Stomach (tissue), 9 donors: Measurements from ENCODE around the gene CD14. TPM values are rescaled to one million over a fixed set of nuclear protein-coding genes. Genes with fewer than 3 reads are reported as not detected.

Source experiments
- DNase-seq, 2 donors: peaks; one replicate each; pipeline versions ENCODE4 v3.0.0 to v3.0.0-alpha.2; 2013 to 2019
- H3K27ac ChIP-seq, 5 donors: fragments of 200-600 bp in 4 of 5; sonication (generic) in 4 of 5; one replicate each; pipeline ENCODE4 v1.5.1; 2013 to 2019; ENCODE audit warnings: mild to moderate bottlenecking in 1 of 5, moderate library complexity in 1 of 5
- H3K27me3 ChIP-seq, 3 donors: fragments of 200-600 bp; sonication (generic); one replicate each; pipeline ENCODE4 v1.5.1; 2017 to 2019; ENCODE audit warnings: mixed run types in 1 of 3
- H3K36me3 ChIP-seq, 4 donors: fragments of 200-600 bp; sonication (generic); 1 replicate in 3 of 4; 2 replicates in 1 of 4; pipeline ENCODE4 v1.5.1; 2016 to 2019
- H3K4me1 ChIP-seq, 4 donors: fragments of 200-600 bp; sonication (generic); one replicate each; pipeline ENCODE4 v1.5.1; 2016 to 2019
- H3K4me3 ChIP-seq, 4 donors: fragments of 200-600 bp; sonication (generic) in 3 of 4; one replicate each; pipeline ENCODE4 v1.5.1; 2016 to 2019; ENCODE audit warnings: mild to moderate bottlenecking in 1 of 4
- H3K9me3 ChIP-seq, 4 donors: fragments of 200-600 bp; sonication (generic); one replicate each; pipeline ENCODE4 v1.5.1; 2016 to 2019
- EP300 ChIP-seq: sonication (generic); formaldehyde crosslinking; IDR thresholded peaks from one replicate; pipeline ENCODE4 v1.6.1; 2017; ENCODE audit warnings: antibody characterized with exemption
- POLR2A ChIP-seq, 4 donors: fragments of 450-650 bp; IDR thresholded peaks; one replicate each; pipeline ENCODE4 v1.6.1; 2016; ENCODE audit warnings: antibody characterized with exemption in 4 of 4, control low read depth in 2 of 4, mild to moderate bottlenecking in 1 of 4, moderate library complexity in 1 of 4
- POLR2AphosphoS5 ChIP-seq, 3 donors: sonication (generic); formaldehyde crosslinking; IDR thresholded peaks; one replicate each; pipeline ENCODE4 v1.6.1; 2016; ENCODE audit warnings: antibody characterized with exemption in 3 of 3
- WGBS, 5 donors: extraction: QIAGEN DNeasy Blood & Tissue Kit in 3 of 5; methylation state at CpG; one replicate each; pipeline versions ENCODE4 v1.1.5 to v1.1.7; 2013 to 2018; 5-methylcytosine and 5-hydroxymethylcytosine counted together
- intact Hi-C: fragments of 100-400 bp; cut with DNase I; formaldehyde crosslinking; loops from one replicate; pipeline ENCODE4 v1.15.1; 2023; ENCODE audit warnings: low total_unique reads
- polyA plus RNA-seq, 3 donors: library from polyadenylated mRNA; stranded (reverse); fragments of 200-250 nt; gene quantifications; one replicate each; pipeline ENCODE4 v1.2.3, GENCODE V29; 2013
- total RNA-seq, 5 donors: library from RNA; depleted of rRNA; stranded (reverse); fragments of >200 nt; gene quantifications; one replicate each; pipeline versions ENCODE4 v1.1.0 to v1.2.3, GENCODE V29; 2014 to 2016
- TF ChIP-seq, protein P1 (sequence below), 7 experiments: fragments of 450-650 bp in 4 of 7; fragments of 200-600 bp in 3 of 7; sonication (generic) in 3 of 7; IDR thresholded peaks; one replicate each; pipeline ENCODE4 v1.5.1; 2016 to 2019; ENCODE audit warnings: antibody characterized with exemption in 7 of 7, control low read depth in 2 of 7, mild to moderate bottlenecking in 1 of 7
- donor health status: healthy with polysubstance abuse.
- donor health status: Bipolar disorder and iron deficiency.
- donor health status: healthy.

CD14 gene
- total and polyA plus RNA-seq, 8 donors = 8.5 to 99.8 (median 29.4) TPM

DNA sequence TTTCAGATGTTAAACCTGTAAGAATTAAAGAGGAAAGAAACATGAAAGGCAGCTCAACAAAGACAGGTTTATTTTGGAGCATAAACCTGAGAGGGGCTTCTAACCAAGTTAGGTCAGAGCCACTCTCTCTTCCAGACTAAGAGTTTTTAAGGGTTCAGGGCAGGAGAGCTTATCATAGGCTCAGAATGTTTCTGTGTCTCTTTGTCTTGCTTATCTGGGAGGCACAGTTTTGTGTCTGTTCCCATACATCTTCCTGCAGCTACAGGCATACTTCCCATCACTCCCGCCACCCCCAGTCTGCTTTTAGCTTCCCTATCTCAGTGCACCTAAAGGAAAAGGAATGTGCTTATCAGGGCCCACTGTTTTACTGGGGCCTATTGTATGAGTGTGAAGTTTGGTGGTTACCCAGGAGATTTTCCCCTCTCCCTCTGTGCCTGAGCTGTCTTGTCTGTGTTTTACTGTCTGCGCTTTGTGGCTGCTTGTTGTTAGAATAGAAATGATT lies 21.9 kb downstream of the CD14 start:
- DNase-seq = no peak
- peaks cover 0 to 26% (median 3%) of the 10 kb centered on the region in 4 donors for H3K4me1 ChIP-seq
- intact Hi-C loops = no loop called here

DNA sequence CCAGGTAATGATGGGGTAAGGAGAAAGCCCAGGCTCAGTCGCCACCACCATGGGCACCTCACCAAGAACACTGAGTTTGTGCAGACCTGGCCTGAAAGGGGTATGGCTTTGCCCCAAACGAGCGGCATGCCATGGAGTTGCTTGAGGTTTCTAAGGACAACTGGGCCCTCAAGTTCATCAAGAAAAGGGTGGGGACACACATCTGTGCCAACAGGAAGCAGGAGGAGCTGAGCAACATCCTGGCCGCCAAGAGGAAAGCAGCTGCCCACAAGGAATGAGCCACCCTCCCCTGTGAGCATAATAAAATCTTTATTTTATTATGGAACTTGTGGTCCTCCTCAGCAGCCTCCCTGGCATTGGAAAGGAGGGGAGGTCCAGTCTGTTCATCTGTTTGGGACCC lies 23.8 kb downstream of the CD14 start:
- 42 to 70% (median 52%) methylated on average over 4 of the region's 4 CpGs for WGBS, 5 donors
- Histone ChIP-seq H3K4me1 (peaks cover 0 to 26% (median 3%) of the 10 kb centered on the region in 4 donors), H3K27me3 (no peaks in the 10 kb centered on the region), H3K9me3 (no peaks in the 10 kb centered on the region), H3K36me3 (no peaks in the 10 kb centered on the region), H3K27ac (peak overlapping the region in 2 of 5 donors; percentile 48 to 57), H3K4me3 (no peak overlapping the region)
- intact Hi-C loops = no loop called here
- peak in 1 of 3 donors; percentile 8 for TF ChIP-seq POLR2AphosphoS5 (IDR thresholded peaks at IDR 0.05)
- no peak for TF ChIP-seq EP300
- DNase-seq = peak in 1 of 2 donors; percentile 27

More for the DNA sequence above, 21.9 kb downstream of the CD14 start:
- Histone ChIP-seq H3K27me3 (no peaks in the 10 kb centered on the region), H3K9me3 (no peaks in the 10 kb centered on the region), H3K27ac (peak overlapping the region in 4 of 5 donors; percentile 25 to 67 (median 45)), H3K36me3 (no peaks in the 10 kb centered on the region), H3K4me3 (no peak overlapping the region)
- TF ChIP-seq POLR2A (IDR thresholded peaks at IDR 0.05) (no peak), POLR2AphosphoS5 (IDR thresholded peaks at IDR 0.05) (no peak), EP300 (no peak)
- TF ChIP-seq, protein P1, sequence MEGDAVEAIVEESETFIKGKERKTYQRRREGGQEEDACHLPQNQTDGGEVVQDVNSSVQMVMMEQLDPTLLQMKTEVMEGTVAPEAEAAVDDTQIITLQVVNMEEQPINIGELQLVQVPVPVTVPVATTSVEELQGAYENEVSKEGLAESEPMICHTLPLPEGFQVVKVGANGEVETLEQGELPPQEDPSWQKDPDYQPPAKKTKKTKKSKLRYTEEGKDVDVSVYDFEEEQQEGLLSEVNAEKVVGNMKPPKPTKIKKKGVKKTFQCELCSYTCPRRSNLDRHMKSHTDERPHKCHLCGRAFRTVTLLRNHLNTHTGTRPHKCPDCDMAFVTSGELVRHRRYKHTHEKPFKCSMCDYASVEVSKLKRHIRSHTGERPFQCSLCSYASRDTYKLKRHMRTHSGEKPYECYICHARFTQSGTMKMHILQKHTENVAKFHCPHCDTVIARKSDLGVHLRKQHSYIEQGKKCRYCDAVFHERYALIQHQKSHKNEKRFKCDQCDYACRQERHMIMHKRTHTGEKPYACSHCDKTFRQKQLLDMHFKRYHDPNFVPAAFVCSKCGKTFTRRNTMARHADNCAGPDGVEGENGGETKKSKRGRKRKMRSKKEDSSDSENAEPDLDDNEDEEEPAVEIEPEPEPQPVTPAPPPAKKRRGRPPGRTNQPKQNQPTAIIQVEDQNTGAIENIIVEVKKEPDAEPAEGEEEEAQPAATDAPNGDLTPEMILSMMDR (IDR thresholded peaks at IDR 0.05) = no peak
- 55 to 92% (median 67%) methylated on average over 2 of the region's 2 CpGs for WGBS, 5 donors

DNA sequence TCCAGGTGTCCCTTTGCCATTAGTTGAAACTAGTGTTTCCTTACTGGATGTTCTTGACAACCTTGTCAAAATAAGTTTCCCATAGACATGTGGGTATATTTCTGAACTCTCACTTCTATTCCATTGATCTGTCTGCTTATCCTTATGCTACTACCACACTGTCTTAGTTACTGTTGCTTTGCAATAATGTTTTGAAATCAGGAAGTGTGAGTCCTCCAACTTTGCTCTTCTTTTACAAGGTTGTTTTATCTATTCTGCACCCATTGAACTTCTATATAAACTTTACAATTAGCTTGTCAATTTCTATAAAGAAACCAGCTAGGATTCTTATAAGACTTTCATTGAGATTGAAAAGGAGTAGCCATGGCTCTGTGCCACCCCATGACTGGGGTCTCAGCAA lies 24.3 kb downstream of the CD14 start:
- Histone ChIP-seq H3K36me3 (no peaks in the 10 kb centered on the region), H3K27me3 (no peaks in the 10 kb centered on the region), H3K27ac (peak overlapping the region in 2 of 5 donors; percentile 48 to 57), H3K4me1 (peaks cover 0 to 26% (median 3%) of the 10 kb centered on the region in 4 donors), H3K4me3 (no peak overlapping the region), H3K9me3 (no peaks in the 10 kb centered on the region)
- intact Hi-C loops = no loop called here
- no peak for DNase-seq
- TF ChIP-seq EP300 = no peak
- TF ChIP-seq, protein P1 (IDR thresholded peaks at IDR 0.05) = no peak

DNA sequence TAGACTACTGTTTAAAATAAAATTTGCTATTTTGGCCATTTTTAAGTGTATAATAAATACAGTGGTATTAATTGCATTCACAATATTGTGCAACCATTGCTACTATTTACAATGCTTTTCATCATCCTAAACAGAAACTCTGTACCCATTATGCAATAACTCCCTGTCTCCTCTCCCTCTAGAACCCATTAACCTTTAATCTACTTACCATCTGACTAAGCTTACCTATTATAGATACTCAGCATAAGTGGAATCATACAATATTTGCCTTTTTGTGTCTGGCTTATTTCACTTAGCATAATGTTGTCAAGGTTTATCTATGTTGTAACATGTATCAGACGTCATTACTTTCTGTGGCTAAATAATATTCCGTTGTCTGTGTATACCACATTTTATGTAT lies 25.9 kb downstream of the CD14 start:
- no peak for DNase-seq
- WGBS, 5 donors = 75 to 89% (median 86%) methylated on average over 2 of the region's 2 CpGs
- intact Hi-C loops = no loop called here

DNA sequence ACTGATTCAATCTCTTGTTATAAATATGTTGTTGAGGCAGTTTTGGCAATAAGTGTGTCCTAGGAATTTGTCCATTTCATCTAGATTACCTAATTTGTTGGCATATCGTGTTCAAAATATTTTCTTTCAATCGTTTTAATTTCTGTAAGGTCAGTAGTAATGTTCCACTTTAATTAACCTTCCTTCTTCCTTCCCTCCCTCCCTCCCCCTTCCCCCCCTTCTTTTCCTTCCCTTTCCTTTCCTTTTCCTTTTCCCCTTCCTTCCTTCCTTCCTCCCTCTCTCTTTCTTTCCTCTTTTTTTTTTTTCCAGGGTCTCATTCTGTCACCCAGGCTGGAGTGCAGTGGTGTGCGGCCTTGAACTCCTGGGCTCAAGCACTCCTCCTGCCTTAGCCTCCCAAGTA lies 27.1 kb downstream of the CD14 start:
- Histone ChIP-seq H3K27me3 (no peaks in the 10 kb centered on the region), H3K9me3 (no peaks in the 10 kb centered on the region), H3K4me1 (peaks cover 0 to 17% (median 3%) of the 10 kb centered on the region in 4 donors), H3K4me3 (no peak overlapping the region), H3K27ac (no peak overlapping the region), H3K36me3 (no peaks in the 10 kb centered on the region)
- TF ChIP-seq, protein P1 (IDR thresholded peaks at IDR 0.05) = no peak
- no peak for TF ChIP-seq POLR2AphosphoS5 (IDR thresholded peaks at IDR 0.05)
- no peak for TF ChIP-seq POLR2A (IDR thresholded peaks at IDR 0.05)
- TF ChIP-seq EP300 = no peak
- 80 to 88% (median 88%) methylated on average over 3 of the region's 3 CpGs for WGBS, 5 donors
- no peak for DNase-seq
- intact Hi-C loops = no loop called here

More for the DNA sequence above, 25.9 kb downstream of the CD14 start:
- H3K9me3 ChIP-seq = no peaks in the 10 kb centered on the region
- no peak overlapping the region for H3K27ac ChIP-seq
- H3K36me3 ChIP-seq = no peaks in the 10 kb centered on the region
- peaks cover 0 to 26% (median 3%) of the 10 kb centered on the region in 4 donors for H3K4me1 ChIP-seq
- no peak overlapping the region for H3K4me3 ChIP-seq
- TF ChIP-seq, protein P1 (IDR thresholded peaks at IDR 0.05) = no peak
- TF ChIP-seq POLR2AphosphoS5 (IDR thresholded peaks at IDR 0.05) (no peak), EP300 (no peak), POLR2A (IDR thresholded peaks at IDR 0.05) (no peak)
- H3K27me3 ChIP-seq = no peaks in the 10 kb centered on the region
